ENCODE measurements around the gene SERGEF. TPM values are rescaled to one million over a fixed set of nuclear protein-coding genes. Genes with fewer than 3 reads are reported as not detected.

Gene SERGEF
- total and polyA plus RNA-seq, 2 of the 4 experiments (the other 2 are of a cell fraction) = 12.2 to 18.1 TPM

GRCh38 chr11:17798716-17799115, 214.1 kb downstream of the SERGEF start:
- no peak overlapping the region for H3K56ac ChIP-seq (ENCODE audit: extremely low read depth, insufficient read depth, low read length)
- H3K4me1 ChIP-seq (ENCODE audit: control insufficient read depth, insufficient read depth, low read length) = peaks cover 2% of the 10 kb centered on the region
- H3K9me1 ChIP-seq (ENCODE audit: insufficient read depth, low read length) = no peaks in the 10 kb centered on the region
- DNase-seq (no peak), ATAC-seq (ENCODE audit: low read depth) (no peak)
- no peak overlapping the region for H4K8ac ChIP-seq (ENCODE audit: low read depth in 2 of 2, low read length in 2 of 2)
- no peak overlapping the region for H3K23ac ChIP-seq (ENCODE audit: low read depth, low read length)
- no peaks in the 10 kb centered on the region for H3K79me1 ChIP-seq (ENCODE audit: low read depth in 1 of 2, low read length in 2 of 2)
- POLR2A ChIA-PET (ENCODE audit: unreplicated experiment) = no interaction called here
- no peak overlapping the region for H3K4ac ChIP-seq (ENCODE audit: low read depth, low read length)
- no peak overlapping the region for H2AFZ ChIP-seq (replicated peaks; ENCODE audit: low read length, poor library complexity)
- no peaks in the 10 kb centered on the region for H3K27me3 ChIP-seq (ENCODE audit: control insufficient read depth, insufficient read depth, low read length)
- H3K9me3 ChIP-seq (ENCODE audit: control insufficient read depth, insufficient read depth, low read length) = no peaks in the 10 kb centered on the region
- no peak for TF ChIP-seq POLR2A (IDR thresholded peaks at IDR 0.05; ENCODE audit: low read depth, low read length)
- TF ChIP-seq SMC3 (IDR thresholded peaks at IDR 0.05; ENCODE audit: low read depth, low read length) = no peak
- no peak for TF ChIP-seq CTCF (conservative IDR thresholded peaks at IDR 0.05; ENCODE audit: low read depth, low read length)
- TF ChIP-seq ELK1 (IDR thresholded peaks at IDR 0.05; ENCODE audit: borderline replicate concordance, low read depth, low read length) = no peak
- no peak for TF ChIP-seq FOS (IDR thresholded peaks at IDR 0.05; ENCODE audit: low read depth, low read length)
- no peak for TF ChIP-seq MXI1 (IDR thresholded peaks at IDR 0.05; ENCODE audit: borderline replicate concordance, low read depth, low read length)
- TF ChIP-seq RAD21 (IDR thresholded peaks at IDR 0.05; ENCODE audit: low read length) = no peak
- no peak for TF ChIP-seq RFX5 (IDR thresholded peaks at IDR 0.05; ENCODE audit: low read depth, low read length)
- TF ChIP-seq RCOR1 (IDR thresholded peaks at IDR 0.05; ENCODE audit: insufficient replicate concordance, low read length) = no peak
- no peak overlapping the region for H3K4me3 ChIP-seq (ENCODE audit: insufficient read depth, low read depth, low read length)
- H4K91ac ChIP-seq (ENCODE audit: insufficient read depth, low read depth, low read length) = no peak overlapping the region
- H3K18ac ChIP-seq (ENCODE audit: low read depth, low read length) = no peak overlapping the region
- dilution Hi-C loops (cut with HindIII; ENCODE audit: low sequenced_read_pairs, unreplicated experiment) = no loop called here
- H2BK15ac ChIP-seq (ENCODE audit: low read depth, low read length) = no peak overlapping the region
- H3K14ac ChIP-seq (replicated peaks; ENCODE audit: low read depth, low read length) = no peak overlapping the region
- H4K5ac ChIP-seq (ENCODE audit: low read depth, low read length) = no peak overlapping the region
- H3K9ac ChIP-seq (ENCODE audit: low read depth, low read length) = no peak overlapping the region
- BruUV-seq (replicated peaks) = no TSS peak
- no peak overlapping the region for H2BK5ac ChIP-seq (ENCODE audit: low read depth, low read length, poor library complexity, severe bottlenecking)
- intact Hi-C loops (cut with micrococcal nuclease) = no loop called here
- no peaks in the 10 kb centered on the region for H4K20me1 ChIP-seq (ENCODE audit: insufficient read depth, low read length)
- no peak overlapping the region for H3K27ac ChIP-seq (ENCODE audit: insufficient read depth, low read length)
- CTCF ChIA-PET = no interaction called here
- no CpG with 5 or more reads among the region's 3 CpGs for WGBS, 2 experiments (ENCODE audit: extremely low coverage in 2 of 2, insufficient read length in 1 of 2)
- in situ Hi-C loops (cut with MboI; ENCODE audit: low sequenced_read_pairs) = no loop called here
- no peak overlapping the region for H2BK20ac ChIP-seq (ENCODE audit: low read depth, low read length)
- no peak overlapping the region for H2AK5ac ChIP-seq (ENCODE audit: low read depth, low read length)
- no peak overlapping the region for H2BK120ac ChIP-seq (ENCODE audit: low read depth, low read length)
- H2AK9ac ChIP-seq (replicated peaks; ENCODE audit: low read depth, low read length, poor library complexity) = no peak overlapping the region
- no peaks in the 10 kb centered on the region for H3K36me3 ChIP-seq (ENCODE audit: control insufficient read depth, insufficient read depth, low read length)
- H3K4me2 ChIP-seq (ENCODE audit: low read depth, low read length) = no peak overlapping the region

All from IMR-90 (cell line).